Measurements from ENCODE around the gene CCT6B.

The CCT6B gene

DNA sequence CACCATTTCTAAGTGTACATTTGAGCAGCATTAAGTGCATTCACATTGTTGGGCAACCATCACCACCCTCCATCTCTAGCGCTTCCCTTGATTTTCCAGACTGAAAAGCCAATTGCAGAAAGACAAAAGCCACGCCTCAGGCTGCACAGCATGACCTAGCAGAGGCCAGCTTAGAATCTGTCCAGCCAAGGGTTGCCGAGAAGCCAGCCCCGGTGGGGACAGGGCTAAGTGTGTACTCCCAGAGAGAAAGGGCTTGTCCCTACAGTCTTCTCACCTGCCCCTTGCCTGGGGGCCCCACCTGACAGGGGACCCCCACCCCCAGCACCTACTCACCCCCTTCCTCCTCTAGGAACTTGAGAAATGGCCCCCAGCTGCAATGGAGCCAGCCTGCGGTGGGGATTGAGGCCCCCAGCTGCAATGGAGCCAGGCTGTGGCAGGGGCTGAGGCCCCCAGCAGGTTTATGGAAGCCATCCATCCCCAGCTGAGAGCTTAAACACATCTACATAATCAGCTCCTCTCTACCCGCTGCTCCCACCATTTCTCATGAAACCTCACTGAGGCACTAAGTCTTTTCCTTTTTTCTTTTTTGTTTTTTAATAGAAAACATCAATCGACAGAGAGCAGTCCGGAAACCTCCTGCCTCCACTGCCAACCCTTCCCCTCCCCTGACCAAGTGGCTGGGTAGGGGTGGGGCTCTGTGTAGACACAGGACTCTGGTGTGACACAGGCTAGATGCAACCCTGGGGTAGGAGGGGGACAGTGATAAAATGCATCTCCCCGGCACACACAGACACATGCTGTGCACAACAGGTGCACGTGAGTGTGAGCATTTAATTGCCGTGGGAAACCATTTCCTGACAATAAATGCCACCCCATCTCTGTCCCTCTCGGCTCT lies 77.9 kb downstream of the CCT6B start:
- no peak for FAIRE-seq

DNA sequence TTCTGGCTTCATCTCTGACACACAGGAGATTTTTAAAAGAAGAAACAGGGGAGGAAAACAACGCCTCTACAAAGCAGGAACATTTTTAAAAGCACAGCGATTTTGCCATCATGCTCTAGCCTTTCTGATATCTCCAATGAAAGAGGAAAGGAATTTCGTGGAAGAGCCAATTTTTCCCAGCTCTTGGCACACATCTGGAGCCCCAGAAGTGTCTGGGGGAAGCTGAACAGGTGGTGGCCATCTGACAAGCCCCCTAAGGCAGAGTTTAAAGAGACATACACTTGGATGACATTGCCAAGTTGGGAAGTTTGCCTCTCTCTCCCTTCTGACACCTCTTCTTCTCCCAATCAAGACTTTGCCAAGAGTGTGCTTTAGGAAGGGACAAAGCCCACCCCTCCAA lies 82.1 kb downstream of the CCT6B start:
- no peak for FAIRE-seq
